GM13977 (cell line): Measurements from ENCODE around the gene ALDH6A1.
"Not testable (repeated sequence)": the region's sequence is repeated elsewhere in the genome, so short reads cannot be mapped to it uniquely, and the experiment has no call there.

Experiments
- DNase-seq: peaks from one replicate; pipeline ENCODE4 v3.0.0; 2012; ENCODE audit warnings: low spot score
- CTCF ChIP-seq: IDR thresholded peaks from 2 replicates; pipeline ENCODE4 v1.5.1; 2012; ENCODE audit warnings: mild to moderate bottlenecking, control low read depth; ENCODE audit not compliant: insufficient read depth; ENCODE audit errors: extremely low read depth, missing control alignments
- in situ Hi-C: fragments of 300-500 bp; cut with MboI; formaldehyde crosslinking; loops from one replicate; pipeline ENCODE4 v1.12.0; 2022; ENCODE audit warnings: low sequenced_read_pairs, low pct_unique_long_range_greater_than_20kb, mixed read lengths, inconsistent platforms; ENCODE audit not compliant: unreplicated experiment

The ALDH6A1 gene

GRCh38 chr14:74084277-74085046 lies at the start of gene ALDH6A1, which contains the start of gene LIN52:
Gene ALDH6A1, minus strand, starts transcription at chr14:74084453. Its CDS starts 59 bp downstream, at chr14:74084394.
Gene LIN52, plus strand, starts transcription at chr14:74084956. Its CDS starts 19 bp downstream, at chr14:74084975.
- peak; percentile 97 for DNase-seq
- peak; percentile 10 for TF ChIP-seq CTCF
- in situ Hi-C loops, result no loop called here

- no peak for TF ChIP-seq CTCF
- no peak for DNase-seq
- in situ Hi-C loops, result no loop called here
These were observed 43.4 kb upstream of the ALDH6A1 start for GRCh38 chr14:74127634-74128033.

GRCh38 chr14:74126315-74127013 lies 42.2 kb upstream of the ALDH6A1 start:
- in situ Hi-C loops, result no loop called here
- TF ChIP-seq CTCF, result no peak
- DNase-seq, result no peak

- in situ Hi-C loops, DNase-seq: not testable (repeated sequence)
These were observed 41.2 kb upstream of the ALDH6A1 start for GRCh38 chr14:74125487-74125886.

GRCh38 chr14:74111395-74112216 lies 27.4 kb upstream of the ALDH6A1 start:
- DNase-seq, result peak; percentile 63
- in situ Hi-C loops, result not testable (repeated sequence)
- TF ChIP-seq CTCF, result peak; percentile 52

GRCh38 chr14:74109369-74109768 lies 25.1 kb upstream of the ALDH6A1 start:
- in situ Hi-C loops, result no loop called here
- no peak for TF ChIP-seq CTCF
- no peak for DNase-seq
